ENCODE data around the gene VARS1. TPM values are rescaled to one million over a fixed set of nuclear protein-coding genes. Genes with fewer than 3 reads are reported as not detected.

The VARS1 gene
- total RNA-seq, 1 experiment from 2014 or later = 42.1 TPM

- no peak for DNase-seq (ENCODE audit: extremely low read depth, low read depth)
These were observed 19.7 kb downstream of the VARS1 start for GRCh38 chr6:31775633-31776484.

- no peak for DNase-seq (ENCODE audit: extremely low read depth, low read depth)
These were observed 20.4 kb downstream of the VARS1 start for GRCh38 chr6:31775184-31775583.

DNA sequence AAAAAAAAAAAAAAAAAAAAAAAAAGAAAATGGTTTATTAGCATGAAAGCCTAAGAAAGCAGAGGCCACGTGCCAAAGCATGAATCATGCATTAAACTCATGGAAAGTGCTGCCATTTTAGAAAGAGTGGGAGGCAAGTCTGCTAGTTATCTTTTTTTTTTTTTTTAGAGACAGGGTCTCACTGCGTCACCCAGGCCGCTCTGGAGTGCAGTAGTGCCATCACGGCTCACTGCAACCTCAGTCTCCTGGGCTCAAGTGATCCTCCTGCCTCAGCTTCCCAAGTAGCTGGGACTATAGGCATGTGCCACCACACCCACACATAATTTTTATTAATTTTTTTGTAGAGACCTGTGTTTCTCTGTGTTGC lies 23.6 kb downstream of the VARS1 start:
- DNase-seq (ENCODE audit: extremely low read depth, low read depth) = no peak

DNA sequence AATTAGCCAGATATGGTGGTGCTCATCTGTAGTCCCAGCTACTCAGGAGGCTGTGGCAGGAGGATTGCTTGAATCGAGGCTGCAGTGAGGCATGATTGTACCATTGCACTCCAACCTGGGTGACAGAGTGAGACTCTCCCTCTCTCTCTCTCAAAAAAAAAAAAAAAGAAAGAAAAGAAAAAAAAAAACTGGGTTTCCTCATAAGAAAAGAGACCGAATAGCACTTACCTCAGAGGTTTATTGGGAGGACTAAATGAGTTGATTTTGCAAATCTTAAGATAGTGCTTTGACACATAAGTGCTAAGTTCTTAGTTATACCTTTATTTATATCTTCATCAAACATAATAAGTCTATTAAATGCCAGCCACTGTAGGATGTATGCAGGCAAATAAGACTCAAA lies 24.7 kb downstream of the VARS1 start:
- DNase-seq (ENCODE audit: extremely low read depth, low read depth) = no peak

DNA sequence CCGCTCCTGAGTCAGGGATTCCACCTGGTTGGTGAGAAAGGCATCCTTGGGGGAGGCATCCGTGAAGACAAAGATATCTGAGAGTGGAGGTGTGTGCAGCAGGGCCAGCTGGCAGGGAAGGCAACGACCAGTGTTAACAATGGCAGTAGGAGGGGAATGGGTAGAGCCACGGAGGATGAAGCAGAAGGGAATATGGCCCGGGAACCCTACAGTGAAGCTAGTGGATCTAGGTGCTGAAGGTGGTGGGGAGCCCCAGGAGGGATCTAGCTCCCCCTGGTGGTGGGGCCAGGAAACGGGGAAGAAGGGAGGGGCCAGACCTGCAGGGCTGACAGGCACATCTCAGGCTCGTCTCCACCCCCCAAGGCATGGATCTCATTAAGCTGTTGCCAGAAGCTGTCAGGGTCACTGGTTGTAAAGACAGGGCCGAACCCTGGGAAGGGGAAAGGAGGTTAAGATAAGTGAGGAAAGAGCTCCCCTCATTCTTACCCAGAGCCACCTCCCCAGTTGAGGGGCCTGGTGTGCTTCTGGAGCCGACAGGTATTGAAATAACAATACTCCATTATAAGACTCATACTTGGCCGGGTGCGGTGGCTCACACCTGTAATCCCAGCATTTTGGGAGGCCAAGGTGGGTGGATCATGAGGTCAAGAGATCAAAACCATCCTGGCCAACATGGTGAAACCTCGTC lies 25.7 kb downstream of the VARS1 start:
- peak; percentile 51 for DNase-seq (ENCODE audit: extremely low read depth, low read depth)

DNA sequence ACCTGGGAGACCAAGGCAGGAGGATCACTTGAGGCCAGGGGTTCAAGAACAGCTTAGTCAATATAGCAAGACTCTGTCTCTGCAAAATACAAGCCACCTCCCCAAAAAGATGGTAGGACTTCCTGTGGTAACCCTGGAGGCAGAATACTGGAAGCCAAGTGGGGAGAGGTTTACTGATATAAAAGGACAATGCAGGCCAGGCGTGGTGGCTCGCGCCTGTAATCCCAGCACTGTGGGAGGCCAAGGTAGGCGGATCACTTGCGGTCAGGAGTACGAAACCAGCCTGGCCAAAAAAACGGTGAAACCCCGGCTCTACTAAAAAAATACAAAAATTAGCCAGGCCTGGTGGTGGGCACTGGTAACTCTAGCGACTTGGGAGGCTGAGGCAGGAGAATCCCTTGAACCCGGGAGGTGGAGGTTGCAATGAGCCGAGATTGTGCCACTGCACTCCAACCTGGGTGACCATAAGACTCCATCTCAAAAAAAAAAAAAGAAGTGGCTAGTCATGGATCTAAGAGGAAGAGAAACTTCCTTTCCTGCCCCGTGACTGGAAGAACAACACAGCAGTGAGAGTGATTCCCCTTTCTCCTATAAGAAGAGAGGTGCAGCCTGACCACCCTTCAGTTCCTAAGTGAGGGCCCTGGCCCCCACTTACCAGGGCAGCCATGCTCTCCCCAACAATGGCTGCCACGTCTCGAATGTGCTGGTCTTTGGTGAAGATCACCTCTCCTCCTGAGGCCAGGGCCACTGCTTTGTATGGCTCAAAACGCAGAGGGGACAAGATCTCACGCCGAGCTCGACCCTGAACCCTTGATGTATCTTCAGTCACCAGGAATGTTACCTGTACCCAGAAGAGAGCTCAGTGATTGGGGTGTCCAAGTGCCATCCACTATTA lies 26.9 kb downstream of the VARS1 start:
- no peak for DNase-seq (ENCODE audit: extremely low read depth, low read depth)

GRCh38 chr6:31767096-31767645 lies 28.4 kb downstream of the VARS1 start:
- no peak for DNase-seq (ENCODE audit: extremely low read depth, low read depth)

GRCh38 chr6:31765910-31766794 lies 29.4 kb downstream of the VARS1 start:
- no peak for DNase-seq (ENCODE audit: extremely low read depth, low read depth)

DNA sequence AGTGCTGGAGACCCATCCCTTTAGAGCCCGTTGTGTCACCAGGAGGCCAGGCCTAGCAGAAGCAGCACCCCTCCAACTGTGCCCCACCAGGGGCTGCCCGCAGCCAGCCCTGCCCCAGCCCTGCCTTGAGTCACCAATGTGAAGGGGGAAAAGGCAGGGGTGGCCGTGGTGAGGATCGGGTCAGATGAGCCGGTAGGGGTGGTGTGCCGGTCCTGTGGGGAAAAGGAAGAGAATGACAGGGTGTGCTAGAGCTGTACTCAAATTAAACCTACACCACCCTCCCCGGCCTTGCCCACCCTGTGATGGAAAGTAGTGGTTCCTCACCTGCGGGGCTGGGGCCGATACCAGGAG lies 30.0 kb downstream of the VARS1 start:
- no peak for DNase-seq (ENCODE audit: extremely low read depth, low read depth)

GRCh38 chr6:31764198-31764597 lies 31.4 kb downstream of the VARS1 start:
- no peak for DNase-seq (ENCODE audit: extremely low read depth, low read depth)

DNA sequence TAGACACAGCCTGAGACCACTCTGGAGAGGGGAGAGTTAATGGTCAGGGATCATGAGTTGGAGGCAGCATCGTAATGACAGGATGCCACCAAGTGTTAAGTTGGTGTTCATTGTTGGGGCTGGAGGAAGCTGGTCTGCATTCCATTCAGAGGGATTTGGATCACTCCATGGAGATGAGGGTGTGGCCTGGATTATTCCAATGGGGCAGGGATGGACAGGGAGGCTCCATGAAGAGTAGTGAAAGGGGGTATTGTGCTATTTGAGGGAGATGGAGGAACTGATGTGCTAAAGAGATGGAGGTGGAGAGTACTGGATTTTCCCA lies 32.0 kb downstream of the VARS1 start:
- DNase-seq (ENCODE audit: extremely low read depth, low read depth) = no peak

GRCh38 chr6:31762878-31763618 lies 32.5 kb downstream of the VARS1 start:
- no peak for DNase-seq (ENCODE audit: extremely low read depth, low read depth)

DNA sequence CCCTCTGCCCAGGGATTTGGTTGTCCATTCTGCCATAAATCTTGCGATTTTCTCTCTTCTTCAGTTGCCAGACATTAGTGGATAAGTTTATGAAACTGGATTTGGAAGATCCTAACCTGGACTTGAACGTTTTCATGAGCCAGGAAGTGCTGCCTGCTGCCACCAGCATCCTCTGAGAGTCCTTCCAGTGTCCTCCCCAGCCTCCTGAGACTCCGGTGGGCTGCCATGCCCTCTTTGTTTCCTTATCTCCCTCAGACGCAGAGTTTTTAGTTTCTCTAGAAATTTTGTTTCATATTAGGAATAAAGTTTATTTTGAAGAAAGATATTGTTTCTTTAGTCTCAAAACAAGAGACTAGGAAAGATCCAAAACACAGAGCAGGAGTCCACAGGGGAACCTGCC lies 33.2 kb downstream of the VARS1 start, which contains the start of gene SAPCD1:
Gene SAPCD1, plus strand, starts transcription at position 301 of the 400 bp plus-strand sequence. CDS start 399 bp downstream, outside the sequence.
- no peak for DNase-seq (ENCODE audit: extremely low read depth, low read depth)

DNA sequence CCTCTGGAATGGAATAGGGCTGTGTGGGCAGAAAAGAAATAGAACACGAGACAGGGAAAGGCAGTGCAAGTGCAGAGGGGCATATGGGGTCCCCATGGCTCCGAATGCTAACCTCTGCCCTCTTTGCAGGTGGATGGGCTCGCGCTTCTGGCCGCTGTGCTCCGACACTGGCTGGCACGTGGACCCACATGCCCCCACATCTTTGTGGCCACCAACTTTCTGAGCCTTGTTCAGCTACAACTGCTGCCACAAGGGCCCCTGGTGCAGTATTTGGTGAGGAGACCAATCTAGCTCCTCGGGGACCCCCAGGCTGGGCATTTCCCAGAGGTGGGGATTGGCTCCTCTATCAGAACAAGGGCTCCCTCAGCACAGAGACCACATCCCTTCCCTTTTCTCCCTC lies 34.2 kb downstream of the VARS1 start:
- no peak for DNase-seq (ENCODE audit: extremely low read depth, low read depth)

GRCh38 chr6:31760790-31761189 lies 34.8 kb downstream of the VARS1 start:
- DNase-seq (ENCODE audit: extremely low read depth, low read depth) = no peak

DNA sequence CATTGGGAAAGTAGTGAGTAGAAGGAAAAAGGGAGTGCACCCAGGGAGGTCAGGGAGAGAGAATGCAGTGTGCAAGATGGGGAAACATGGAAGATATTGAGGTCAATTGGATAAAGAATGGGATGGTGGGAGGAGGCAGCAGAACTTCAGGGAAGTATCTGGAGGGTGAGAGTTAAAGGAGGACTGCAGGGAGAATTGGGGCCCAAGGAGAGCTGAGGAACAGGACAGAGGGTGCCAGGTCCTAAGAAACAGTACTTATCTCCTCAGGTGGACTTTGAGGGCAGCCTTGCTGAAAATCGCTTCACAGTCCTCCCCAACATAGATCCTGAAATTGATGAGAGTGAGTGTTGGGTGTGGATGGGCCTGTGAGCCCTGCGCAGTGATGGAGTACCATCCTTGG lies 37.3 kb downstream of the VARS1 start:
- DNase-seq (ENCODE audit: extremely low read depth, low read depth) = no peak

- DNase-seq (ENCODE audit: extremely low read depth, low read depth) = no peak
These were observed 42.7 kb downstream of the VARS1 start for GRCh38 chr6:31752739-31753319.

- DNase-seq (ENCODE audit: extremely low read depth, low read depth) = no peak
These were observed 45.0 kb downstream of the VARS1 start for GRCh38 chr6:31750411-31751022.

Data from NCI-H460 (cell line).